D721Med (cell line): ENCODE measurements around the gene SLC41A1.

Experiments
- DNase-seq: peaks from one replicate; pipeline ENCODE4 v3.0.0; 2011; ENCODE audit warnings: low spot score; ENCODE audit not compliant: insufficient read length
- FAIRE-seq: peaks from 2 replicates; lab custom pipeline; 2011; peaks lifted over from hg19 to GRCh38; lab: Jason Lieb, UNC
- TF ChIP-seq, protein P1 (sequence below): IDR thresholded peaks from 2 replicates; pipeline ENCODE4 v1.5.1; 2012; ENCODE audit warnings: mild to moderate bottlenecking, control low read depth; ENCODE audit not compliant: insufficient read depth; ENCODE audit errors: missing control alignments

The SLC41A1 gene

DNA sequence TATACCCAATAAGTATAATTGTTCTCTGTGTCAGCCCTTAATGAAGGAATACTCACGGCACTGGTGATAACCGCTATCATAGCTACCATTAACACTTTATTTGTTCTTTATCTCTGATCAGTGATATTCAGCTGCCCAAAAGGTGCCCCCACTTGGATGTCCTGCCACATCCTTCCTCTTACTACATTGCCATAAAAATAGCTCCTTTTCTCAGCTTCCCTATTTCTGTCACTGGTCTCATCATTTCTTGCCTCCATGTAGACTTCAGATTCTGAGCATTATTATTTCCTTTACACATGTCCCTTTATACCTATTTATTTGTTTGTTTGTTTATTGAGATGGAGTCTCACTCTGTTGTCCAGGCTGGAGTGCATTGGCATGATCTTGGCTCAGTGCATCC is 35.0 kb downstream of the SLC41A1 start:
- TF ChIP-seq, protein P1, sequence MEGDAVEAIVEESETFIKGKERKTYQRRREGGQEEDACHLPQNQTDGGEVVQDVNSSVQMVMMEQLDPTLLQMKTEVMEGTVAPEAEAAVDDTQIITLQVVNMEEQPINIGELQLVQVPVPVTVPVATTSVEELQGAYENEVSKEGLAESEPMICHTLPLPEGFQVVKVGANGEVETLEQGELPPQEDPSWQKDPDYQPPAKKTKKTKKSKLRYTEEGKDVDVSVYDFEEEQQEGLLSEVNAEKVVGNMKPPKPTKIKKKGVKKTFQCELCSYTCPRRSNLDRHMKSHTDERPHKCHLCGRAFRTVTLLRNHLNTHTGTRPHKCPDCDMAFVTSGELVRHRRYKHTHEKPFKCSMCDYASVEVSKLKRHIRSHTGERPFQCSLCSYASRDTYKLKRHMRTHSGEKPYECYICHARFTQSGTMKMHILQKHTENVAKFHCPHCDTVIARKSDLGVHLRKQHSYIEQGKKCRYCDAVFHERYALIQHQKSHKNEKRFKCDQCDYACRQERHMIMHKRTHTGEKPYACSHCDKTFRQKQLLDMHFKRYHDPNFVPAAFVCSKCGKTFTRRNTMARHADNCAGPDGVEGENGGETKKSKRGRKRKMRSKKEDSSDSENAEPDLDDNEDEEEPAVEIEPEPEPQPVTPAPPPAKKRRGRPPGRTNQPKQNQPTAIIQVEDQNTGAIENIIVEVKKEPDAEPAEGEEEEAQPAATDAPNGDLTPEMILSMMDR: no peak
- FAIRE-seq: no peak
- no peak for DNase-seq

DNA sequence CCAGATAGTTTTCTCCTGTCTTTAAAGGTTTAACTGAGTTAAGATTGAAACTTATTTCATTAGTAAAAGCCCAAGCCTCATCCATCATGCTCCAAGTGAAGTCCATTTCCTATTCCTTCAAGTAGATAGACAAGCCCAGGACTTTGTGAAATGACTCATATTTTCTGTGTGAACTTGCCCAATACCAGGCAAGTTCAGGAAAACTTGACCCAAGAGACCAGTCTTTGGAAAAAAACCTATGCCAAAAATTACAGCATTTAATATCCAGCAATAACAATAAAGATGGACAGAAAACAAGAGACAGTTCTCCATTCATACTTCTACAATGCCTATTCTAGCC is 37.3 kb downstream of the SLC41A1 start:
- FAIRE-seq (no peak), DNase-seq (no peak)
- TF ChIP-seq, protein P1: no peak

GRCh38 chr1:205775015-205775716 is 37.8 kb downstream of the SLC41A1 start, which contains the start of gene RAB29:
TSS of gene RAB29 (minus strand) at chr1:205775482. CDS start at chr1:205774956, 526 bp downstream.
- DNase-seq (no peak), FAIRE-seq (no peak)
- TF ChIP-seq, protein P1: no peak

GRCh38 chr1:205774198-205775014 is 38.6 kb downstream of the SLC41A1 start:
- TF ChIP-seq, protein P1: no peak
- FAIRE-seq (no peak), DNase-seq (no peak)

GRCh38 chr1:205772607-205773032 is 40.4 kb downstream of the SLC41A1 start:
- FAIRE-seq (no peak), DNase-seq (no peak)
- TF ChIP-seq, protein P1: no peak

- no peak for FAIRE-seq
- TF ChIP-seq, protein P1: no peak
- no peak for DNase-seq
Measured at GRCh38 chr1:205770618-205771017, 42.4 kb downstream of the SLC41A1 start.
